Glomerular visceral epithelial cell (primary cell): ENCODE data around the gene PPP2R1A.
A peak's percentile ranks its signal among the peaks of the same experiment; 100 is the strongest.
"Not testable (repeated sequence)": the region's sequence is repeated elsewhere in the genome, so short reads cannot be mapped to it uniquely, and the experiment has no call there.

Experiments used
- DNase-seq: peaks from one replicate; pipeline ENCODE4 v3.0.0-alpha.2; 2016; ENCODE audit errors: extremely low spot score

Gene PPP2R1A

GRCh38 chr19:52244021-52244420, 54.2 kb downstream of the PPP2R1A start:
- DNase-seq = no peak

DNA sequence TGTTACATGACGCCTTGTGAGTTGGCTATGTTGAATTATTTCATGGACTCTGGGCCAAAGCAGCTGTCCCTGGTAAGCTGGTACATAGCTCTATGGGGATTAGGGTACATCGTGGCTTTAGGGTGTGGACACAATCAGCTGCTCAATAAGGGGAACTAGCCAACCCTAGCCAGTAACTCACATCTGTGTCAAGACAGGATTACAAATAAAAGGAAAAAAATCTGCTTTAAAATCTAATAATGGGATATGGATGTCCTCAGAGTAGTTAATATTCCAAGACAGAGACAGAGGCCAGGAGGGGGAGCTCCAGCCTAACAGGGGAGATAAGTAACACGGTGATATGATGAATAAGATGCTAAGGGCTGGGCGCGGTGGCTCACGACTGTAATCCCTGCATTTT, 58.4 kb downstream of the PPP2R1A start:
- no peak for DNase-seq

DNA sequence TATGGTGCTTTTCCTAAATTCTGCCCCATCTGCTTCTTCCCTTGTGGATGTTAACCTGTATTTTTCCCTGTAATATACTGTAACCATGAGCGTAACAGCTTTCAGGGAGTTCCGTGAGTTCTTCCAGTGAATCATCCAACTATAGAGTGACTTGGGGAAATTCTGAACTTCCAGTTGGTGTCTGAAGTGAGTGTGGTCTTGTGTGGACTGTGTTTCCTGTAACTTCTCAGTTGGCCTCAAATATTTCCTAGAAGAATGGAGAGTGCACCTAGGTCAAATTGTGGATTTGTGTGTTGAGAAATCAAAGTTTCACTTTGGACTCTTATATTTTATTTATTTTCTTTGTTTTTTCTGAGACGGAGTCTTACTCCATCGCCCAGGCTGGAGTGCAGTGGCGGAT, 68.6 kb downstream of the PPP2R1A start:
- no peak for DNase-seq

DNA sequence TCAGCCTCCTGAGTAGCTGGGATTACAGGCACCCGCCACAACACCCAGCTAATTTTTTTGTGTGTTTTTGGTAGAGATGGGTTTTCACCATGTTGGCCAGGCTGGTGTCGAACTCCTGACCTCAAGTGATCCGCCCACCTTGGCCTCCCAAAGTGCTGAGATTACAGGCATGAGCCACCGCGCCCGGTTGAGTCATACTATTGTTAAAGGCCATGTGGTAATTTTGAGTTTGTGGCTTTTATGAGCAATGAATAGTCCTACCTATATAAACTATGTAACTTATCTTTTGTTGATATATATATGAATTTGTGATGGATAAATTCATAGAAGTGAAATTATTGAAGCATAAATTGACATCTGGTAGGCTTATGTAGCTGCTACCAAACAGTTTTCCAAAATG, 75.7 kb downstream of the PPP2R1A start:
- not testable (repeated sequence) for DNase-seq

GRCh38 chr19:52269338-52270261, 79.7 kb downstream of the PPP2R1A start, which contains the start of gene ZNF766:
Gene ZNF766, plus strand, starts transcription at chr19:52269587. Its CDS starts 27 bp downstream, at chr19:52269614.
- DNase-seq = peak; percentile 96

DNA sequence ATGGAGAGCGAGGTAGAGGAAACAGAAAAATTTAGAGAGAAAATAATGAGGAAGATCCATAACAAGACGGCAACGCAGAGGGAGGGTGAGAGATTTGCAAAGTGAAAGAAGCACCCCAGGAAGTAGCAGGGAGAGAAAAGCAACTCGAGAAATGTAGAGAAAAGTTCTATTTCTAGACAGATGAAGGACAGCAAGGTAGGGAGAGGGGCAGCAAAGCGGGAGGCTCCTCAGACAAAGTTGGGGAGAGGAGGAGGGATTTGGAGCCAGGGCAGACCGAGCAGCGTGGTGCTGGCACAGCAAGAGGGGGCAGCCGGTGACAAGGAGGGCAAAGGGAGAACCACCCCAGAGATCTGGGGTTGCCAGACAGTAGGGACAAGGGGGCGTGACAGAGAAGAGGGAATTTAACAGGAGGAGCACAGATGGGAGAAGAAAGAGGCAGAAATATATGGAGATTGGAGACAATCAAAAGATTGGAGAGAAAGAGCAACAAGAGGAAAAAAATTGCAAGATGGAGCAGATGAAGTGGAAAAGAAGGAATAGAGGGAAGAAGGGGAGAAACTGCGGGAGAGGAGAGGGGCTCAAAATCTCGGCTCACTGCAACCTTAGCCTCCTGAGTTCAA, 80.5 kb downstream of the PPP2R1A start:
- no peak for DNase-seq

GRCh38 chr19:52273301-52273700, 83.4 kb downstream of the PPP2R1A start:
- no peak for DNase-seq

DNA sequence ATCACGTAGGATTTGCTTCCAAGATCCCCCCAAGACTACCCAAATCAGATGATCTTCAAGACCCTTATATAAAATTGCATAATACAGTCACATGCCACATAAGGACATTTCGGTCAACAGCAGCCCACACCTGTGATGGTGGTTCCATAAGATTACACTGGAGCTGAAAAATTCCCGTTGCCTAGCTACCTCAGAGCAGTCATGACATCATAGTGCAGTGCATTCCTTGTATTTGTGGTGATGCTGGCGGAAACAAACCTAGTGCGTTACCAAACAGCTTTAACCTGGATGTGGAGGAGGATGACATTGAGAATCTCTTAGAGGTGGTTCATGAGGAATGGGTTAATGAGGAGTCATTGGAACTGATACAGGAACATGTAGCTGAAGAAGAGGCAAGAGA, 84.3 kb downstream of the PPP2R1A start:
- DNase-seq = no peak

DNA sequence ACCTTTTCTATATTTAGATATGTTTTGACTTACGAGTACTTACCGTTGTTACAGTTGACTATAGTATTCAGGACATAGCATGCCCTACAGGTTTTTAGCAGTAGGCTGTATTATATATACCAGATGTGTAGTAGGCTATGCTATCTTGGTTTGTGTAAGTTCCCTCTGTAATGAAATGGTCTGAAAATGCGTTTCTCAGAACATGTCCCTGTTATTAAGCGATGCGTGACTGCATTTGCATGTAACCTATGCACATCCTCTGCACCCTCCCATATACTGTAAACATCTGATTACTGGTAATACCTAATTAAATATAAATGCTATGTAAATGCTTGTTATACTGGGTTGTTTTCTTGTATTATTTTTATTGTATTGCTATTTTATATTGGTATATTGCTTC, 86.1 kb downstream of the PPP2R1A start:
- no peak for DNase-seq

DNA sequence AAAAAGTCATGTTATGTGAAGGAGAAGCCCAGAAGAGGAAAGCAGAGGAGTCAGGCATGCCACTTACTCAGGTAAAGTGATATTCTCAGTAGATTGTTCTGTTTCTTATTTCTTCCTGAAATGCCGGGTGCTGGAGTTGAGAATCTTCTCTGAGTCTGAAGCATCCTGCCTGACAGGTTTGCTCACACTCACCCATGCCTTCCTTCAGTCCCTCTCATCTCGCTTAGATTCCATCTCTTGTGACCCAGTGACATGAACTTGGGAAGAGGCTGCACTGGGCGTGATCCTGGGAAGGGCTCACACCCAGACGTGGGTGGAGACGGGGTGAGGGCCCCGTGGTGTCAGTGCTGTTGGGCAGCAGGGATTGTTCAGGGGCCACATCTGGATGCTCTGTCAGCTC, 87.6 kb downstream of the PPP2R1A start:
- no peak for DNase-seq
